KBM-7 (cell line): ENCODE results near the gene PGAM5.
A peak's percentile ranks its signal among the peaks of the same experiment; 100 is the strongest.
"Not testable (repeated sequence)": the region's sequence is repeated elsewhere in the genome, so short reads cannot be mapped to it uniquely, and the experiment has no call there.

Experiments
- DNase-seq: peaks from one replicate; pipeline ENCODE4 v3.0.0-alpha.2; 2015
- in situ Hi-C: fragments of 300-500 bp; cut with MboI; formaldehyde crosslinking; loops from 2 replicates; pipeline ENCODE4 v1.14.3; 2020; ENCODE audit warnings: low sequenced_read_pairs, low pct_unique_long_range_greater_than_20kb, mixed read lengths

The PGAM5 gene

GRCh38 chr12:132739600-132740312, 29.1 kb downstream of the PGAM5 start:
- DNase-seq = no peak
- in situ Hi-C loops = no loop called here

- DNase-seq = no peak
- in situ Hi-C loops = no loop called here
Observed at GRCh38 chr12:132740313-132740646, 29.6 kb downstream of the PGAM5 start.

- in situ Hi-C loops = no loop called here
Observed at GRCh38 chr12:132740652-132741051, 30.0 kb downstream of the PGAM5 start.

DNA sequence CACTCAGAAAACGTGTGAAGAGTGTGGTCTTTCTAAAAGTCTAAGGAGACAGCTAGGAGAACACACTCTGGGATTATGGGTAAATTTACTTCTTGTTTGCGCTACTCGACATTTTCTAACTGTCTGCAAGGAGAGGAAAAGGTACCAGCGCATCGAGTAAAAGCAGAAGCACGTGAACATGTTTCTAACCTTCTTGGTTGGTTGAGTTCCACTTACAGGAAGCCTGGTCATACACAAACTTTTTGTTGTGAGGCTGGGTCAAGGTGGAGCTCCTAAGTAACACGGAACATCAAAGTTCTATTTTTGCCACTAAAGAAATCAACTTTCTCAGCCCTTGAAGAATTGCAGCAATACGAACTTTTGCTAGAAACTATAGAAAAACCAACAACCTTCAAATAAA, 31.0 kb downstream of the PGAM5 start:
- in situ Hi-C loops = no loop called here

More at GRCh38 chr12:132740652-132741051, 30.0 kb downstream of the PGAM5 start:
- DNase-seq = no peak

DNA sequence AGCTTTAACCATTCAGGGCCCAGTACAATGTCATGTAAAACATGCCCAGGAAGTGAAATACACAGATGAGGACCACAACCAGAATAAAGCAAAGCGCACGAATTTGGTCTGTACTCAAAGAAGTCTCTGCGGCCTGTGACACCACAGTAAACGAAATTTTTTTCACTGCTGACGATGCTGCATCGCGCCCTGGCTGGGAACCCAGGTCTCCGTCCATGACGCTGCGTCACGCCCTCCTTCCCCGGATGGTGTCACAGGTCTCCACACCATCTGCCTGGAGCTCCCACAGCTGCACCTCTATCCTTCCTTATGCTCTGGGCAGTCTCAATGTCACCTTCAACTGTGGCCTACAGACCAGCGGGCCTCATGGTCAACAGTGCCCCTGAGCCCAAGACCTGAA, 33.2 kb downstream of the PGAM5 start:
- in situ Hi-C loops = no loop called here
- DNase-seq = no peak

More for the DNA sequence above, 31.0 kb downstream of the PGAM5 start:
- no peak for DNase-seq

DNA sequence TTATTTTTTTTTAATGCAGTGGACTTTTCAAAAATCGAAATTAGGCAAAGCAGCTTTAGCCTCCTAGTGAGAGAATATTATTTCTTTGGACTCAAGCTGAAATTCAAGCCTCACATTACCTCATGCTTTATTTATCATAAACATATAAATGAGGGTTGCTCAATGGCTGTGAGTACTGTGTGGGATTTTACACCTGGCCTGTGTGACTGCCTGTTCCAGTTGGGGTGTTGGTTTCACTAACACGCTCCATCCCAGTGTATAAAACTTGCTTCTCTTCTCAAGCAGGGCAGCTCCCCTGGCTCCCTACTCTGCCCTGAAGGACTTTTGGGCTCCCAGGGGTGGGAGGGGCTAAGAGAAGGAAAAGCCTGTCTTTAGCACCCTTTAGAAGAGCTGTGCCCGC, 36.0 kb downstream of the PGAM5 start:
- in situ Hi-C loops = no loop called here
- no peak for DNase-seq

GRCh38 chr12:132747395-132747794, 36.8 kb downstream of the PGAM5 start:
- in situ Hi-C loops = no loop called here
- DNase-seq = no peak

- no peak for DNase-seq
Observed at GRCh38 chr12:132747896-132748295, 37.3 kb downstream of the PGAM5 start.

GRCh38 chr12:132748319-132748718, 37.7 kb downstream of the PGAM5 start:
- in situ Hi-C loops = no loop called here
- no peak for DNase-seq

More at GRCh38 chr12:132747896-132748295, 37.3 kb downstream of the PGAM5 start:
- in situ Hi-C loops = no loop called here

DNA sequence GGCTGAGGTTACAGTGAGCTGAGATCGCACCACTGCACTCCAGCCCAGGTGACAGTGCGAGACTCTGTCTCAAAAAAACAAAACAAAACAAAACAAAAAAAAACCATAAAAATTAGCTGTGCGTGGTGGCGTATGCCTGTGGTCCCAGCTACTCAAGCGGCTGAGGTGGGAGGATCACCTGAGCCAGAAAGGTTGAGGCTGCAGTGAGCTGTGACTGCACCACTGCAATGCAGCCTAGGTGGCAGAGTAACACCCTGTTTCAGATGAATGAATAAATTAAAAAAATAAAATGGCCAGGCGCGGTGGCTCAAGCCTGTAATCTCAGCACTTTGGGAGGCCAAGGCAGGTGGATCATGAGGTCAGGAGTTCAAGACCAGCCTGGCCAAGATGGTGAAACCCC, 43.0 kb downstream of the PGAM5 start:
- DNase-seq, in situ Hi-C loops: not testable (repeated sequence)

DNA sequence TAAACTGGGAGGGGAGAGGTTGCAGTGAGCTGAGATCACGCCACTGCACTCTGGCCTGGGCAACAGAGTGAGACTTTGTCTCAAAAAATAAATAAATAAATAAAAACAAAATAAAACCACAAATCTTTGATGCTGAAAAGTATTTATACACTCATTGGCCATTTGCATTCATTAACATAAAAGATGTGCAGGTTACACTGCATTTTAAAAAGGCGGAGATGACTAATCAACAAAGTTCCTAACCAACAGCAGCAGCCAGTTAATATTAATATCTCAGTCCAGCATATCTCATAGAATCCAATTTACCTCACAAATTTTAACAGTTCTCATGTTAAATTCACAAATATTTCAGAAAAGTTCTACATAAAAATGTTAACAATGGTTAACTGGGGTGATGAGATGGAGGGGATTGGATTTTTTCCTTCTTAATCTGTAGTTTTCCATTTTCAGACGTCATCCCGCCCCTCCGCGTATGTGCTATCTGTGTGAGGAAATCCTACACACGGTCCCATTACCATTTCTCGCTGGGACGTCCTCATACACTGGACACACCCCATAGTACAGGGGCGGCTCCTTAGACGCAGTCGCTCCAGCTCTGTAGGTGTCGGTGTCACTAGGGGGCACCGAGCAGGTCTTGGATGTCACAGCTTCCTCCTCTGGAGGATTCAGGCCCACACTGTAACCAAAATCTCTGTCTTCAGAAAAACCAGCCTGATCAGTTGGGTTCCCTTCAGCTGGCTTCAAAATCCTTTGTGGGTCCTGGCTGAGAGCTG, 43.7 kb downstream of the PGAM5 start:
- no peak for DNase-seq
- in situ Hi-C loops = no loop called here

DNA sequence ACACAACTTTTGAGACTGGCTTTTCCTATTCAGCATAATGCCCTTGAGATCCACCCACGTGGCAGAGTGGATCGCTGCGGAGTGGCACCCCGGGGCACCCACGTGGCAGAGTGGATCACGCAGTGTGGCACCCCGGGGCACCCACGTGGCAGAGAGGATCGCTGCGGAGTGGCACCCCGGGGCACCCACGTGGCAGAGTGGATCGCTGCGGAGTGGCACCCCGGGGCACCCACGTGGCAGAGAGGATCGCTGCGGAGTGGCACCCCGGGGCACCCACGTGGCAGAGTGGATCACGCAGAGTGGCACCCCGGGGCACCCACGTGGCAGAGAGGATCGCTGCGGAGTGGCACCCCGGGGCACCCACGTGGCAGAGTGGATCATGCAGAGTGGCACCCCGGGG, 48.2 kb downstream of the PGAM5 start:
- in situ Hi-C loops, DNase-seq: not testable (repeated sequence)

GRCh38 chr12:132759359-132759758, 48.7 kb downstream of the PGAM5 start:
- in situ Hi-C loops = no loop called here

DNA sequence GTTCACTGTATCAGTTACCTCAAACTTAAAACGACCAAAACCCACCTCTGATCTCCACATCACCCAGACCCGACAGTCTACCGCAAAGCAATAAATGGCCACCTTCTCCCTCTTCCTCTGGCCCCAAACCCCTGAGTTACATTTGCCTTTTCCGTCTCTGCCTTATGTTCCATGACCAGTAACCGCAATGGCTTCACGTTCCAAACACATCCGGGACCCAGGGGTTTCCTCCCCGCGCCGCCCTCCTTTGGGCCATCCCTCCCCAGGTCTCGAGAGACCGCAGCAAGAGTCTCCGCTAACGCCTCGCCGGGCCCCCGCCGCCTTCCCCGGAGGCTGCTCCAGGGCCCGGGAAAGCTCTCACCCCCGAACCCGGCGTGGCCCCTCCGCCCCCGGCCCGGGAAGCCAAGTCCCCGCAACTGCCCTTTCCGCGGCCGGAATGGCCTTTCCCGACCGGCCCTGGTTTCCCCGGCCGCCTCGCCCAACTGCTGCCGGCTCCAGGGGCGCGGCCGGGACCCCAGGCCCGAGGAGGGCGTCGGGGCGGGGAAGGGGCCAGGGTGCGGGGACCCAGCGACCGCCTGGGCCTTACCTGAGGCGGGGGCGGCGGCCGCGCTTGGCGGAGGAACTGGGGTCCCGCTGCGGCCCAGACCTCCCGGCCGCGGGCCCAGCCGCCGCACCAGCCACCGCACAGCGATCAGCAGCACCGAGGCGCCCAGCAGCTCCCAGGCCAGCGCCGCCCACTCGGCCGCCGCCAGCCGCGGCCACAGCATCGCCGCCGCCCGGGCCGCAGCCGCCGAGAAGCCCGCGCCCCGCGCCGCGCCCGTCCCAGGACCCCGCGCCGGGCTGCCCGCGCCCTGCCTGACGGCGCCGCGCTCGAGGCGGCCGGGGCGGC, 50.6 kb downstream of the PGAM5 start, which contains the start of gene ANKLE2:
Gene ANKLE2 (minus strand): TSS at position 801 of the 889 bp plus-strand sequence. CDS start 34 bp downstream, at position 767.
- in situ Hi-C loops = no loop called here
- DNase-seq = peak; percentile 79

More at GRCh38 chr12:132759359-132759758, 48.7 kb downstream of the PGAM5 start:
- no peak for DNase-seq

DNA sequence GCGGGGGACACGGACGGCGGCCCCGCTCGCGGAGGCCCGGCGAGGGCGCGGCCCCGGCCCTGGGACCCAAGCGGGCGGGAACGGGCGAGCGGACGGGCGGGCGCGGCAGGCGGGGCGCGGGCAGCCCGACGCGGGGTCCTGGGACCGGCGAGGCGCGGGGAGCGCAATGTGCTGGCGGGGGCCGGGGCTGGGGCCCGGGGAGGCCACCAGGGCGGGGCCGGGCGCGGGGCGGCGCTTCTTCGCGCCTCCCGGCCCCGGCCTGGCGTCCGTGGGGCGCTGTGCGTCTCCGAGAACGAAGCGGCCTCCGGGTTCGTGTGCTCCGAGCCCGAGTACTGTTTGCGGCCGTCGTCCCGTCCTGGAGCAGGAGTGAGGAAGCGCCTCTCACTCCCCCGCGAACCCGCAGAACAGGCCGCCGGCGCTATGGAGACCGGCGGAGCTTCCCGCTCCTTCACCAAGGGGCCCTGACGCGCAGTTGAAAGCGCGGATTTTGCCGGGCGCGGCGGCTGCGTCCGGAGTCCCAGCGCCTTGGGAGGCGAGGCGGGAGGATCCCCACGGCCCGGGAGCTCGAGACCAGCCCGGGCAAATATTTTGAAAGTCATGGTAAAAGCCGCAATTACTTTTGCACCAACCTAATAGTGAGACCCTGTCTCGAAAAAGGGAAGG, 51.4 kb downstream of the PGAM5 start:
- DNase-seq = peak; percentile 92
- in situ Hi-C loops = no loop called here

DNA sequence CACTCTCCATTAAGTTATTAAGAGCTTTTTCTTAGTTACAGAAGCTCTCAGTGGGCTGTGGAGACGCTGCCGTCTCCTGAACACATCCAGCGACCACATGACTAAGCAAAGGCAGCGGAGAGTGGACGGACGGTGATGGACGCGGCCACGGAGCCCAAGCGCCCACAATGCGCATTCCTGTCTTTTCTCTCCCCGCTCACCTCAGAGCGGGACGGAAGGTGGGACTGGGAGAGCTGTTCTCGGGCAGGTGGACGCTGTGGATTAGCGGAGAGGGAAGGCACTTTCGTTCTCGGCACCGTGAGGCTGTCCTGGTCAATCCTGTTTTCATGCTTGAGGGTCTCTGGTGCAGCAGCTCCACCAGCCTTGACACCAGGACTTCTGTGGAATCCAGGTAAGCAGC, 53.6 kb downstream of the PGAM5 start:
- DNase-seq = no peak
- in situ Hi-C loops = no loop called here

DNA sequence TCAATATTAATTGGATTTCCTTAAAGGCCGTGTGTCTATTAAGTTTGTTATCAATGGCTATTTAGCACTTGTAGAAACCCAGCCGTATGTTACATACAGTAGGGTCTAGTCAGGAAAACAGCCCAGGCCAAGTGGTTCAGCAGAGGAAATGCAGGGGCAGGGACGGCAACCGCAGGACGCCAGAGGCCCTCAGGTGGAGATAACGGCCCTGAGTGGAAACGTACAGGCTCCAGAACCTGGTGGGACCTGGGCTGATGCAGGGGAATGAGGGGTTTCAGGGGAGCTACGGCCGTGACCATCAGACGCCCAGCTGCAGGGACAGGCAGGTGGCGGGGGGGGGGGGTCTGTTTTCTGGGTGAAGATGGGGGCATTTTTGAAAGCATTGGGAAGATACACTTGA, 54.7 kb downstream of the PGAM5 start:
- no peak for DNase-seq
- in situ Hi-C loops = no loop called here

DNA sequence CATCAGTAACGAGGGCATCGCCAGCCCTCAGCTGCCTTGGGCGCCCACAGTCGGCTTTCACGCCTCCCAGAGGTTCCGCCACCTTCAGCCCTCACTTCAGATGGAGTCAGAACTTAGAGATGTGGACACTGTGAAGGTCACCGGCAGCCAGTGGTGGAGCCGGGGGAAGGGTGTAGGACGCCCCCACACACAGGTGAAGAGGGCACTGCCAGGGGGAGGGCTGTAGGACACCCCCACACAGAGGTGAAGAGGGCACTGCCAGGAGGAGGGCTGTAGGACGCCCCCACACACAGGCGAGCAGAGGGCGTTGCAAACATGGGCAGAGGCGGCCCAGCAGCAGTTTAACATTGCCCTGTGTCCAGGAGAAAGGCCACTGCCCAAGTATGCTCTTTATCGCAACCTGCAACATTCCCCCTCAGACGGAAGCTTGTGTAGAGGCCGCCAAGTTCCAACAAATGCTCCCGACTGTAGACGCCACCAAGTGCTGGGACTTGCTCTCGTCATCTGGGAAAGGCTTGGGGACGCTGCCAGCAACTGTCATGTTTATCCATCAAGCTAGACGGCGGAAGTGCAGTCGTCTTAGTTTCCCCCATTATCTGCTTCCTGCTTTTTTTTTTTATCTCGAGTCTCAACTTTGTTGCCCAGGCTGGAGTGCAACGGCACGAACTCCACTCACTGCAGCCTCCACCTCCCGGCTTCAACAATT, 55.9 kb downstream of the PGAM5 start:
- in situ Hi-C loops = no loop called here
- DNase-seq = no peak
